GM13977 (cell line): Measurements from ENCODE around the gene MCTS1.
"Not testable (repeated sequence)": the region's sequence is repeated elsewhere in the genome, so short reads cannot be mapped to it uniquely, and the experiment has no call there.

Experiments
- DNase-seq: peaks from one replicate; pipeline ENCODE4 v3.0.0; 2012; ENCODE audit warnings: low spot score
- CTCF ChIP-seq: IDR thresholded peaks from 2 replicates; pipeline ENCODE4 v1.5.1; 2012; ENCODE audit warnings: mild to moderate bottlenecking, control low read depth; ENCODE audit not compliant: insufficient read depth; ENCODE audit errors: extremely low read depth, missing control alignments
- in situ Hi-C: fragments of 300-500 bp; cut with MboI; formaldehyde crosslinking; loops from one replicate; pipeline ENCODE4 v1.12.0; 2022; ENCODE audit warnings: low sequenced_read_pairs, low pct_unique_long_range_greater_than_20kb, mixed read lengths, inconsistent platforms; ENCODE audit not compliant: unreplicated experiment

MCTS1 gene

GRCh38 chrX:120625371-120625770 lies 21.5 kb downstream of the MCTS1 start:
- TF ChIP-seq CTCF: no peak
- DNase-seq: no peak
- in situ Hi-C loops: no loop called here

- peak; percentile 79 for DNase-seq
- in situ Hi-C loops: no loop called here
- no peak for TF ChIP-seq CTCF
These were observed 26.0 kb downstream of the MCTS1 start, which contains the start of gene C1GALT1C1 for GRCh38 chrX:120629667-120630537. TSS of gene C1GALT1C1 (minus strand) at chrX:120630054. CDS start at chrX:120627166, 2,888 bp downstream.

- no peak for DNase-seq
- no peak for TF ChIP-seq CTCF
- in situ Hi-C loops: no loop called here
These were observed 34.7 kb downstream of the MCTS1 start for GRCh38 chrX:120638619-120639018.

GRCh38 chrX:120642871-120643270 lies 39.0 kb downstream of the MCTS1 start:
- in situ Hi-C loops: no loop called here
- no peak for DNase-seq
- no peak for TF ChIP-seq CTCF

GRCh38 chrX:120647127-120647526 lies 43.2 kb downstream of the MCTS1 start:
- no peak for DNase-seq
- in situ Hi-C loops: no loop called here
- no peak for TF ChIP-seq CTCF

- in situ Hi-C loops, DNase-seq: not testable (repeated sequence)
These were observed 48.4 kb downstream of the MCTS1 start for GRCh38 chrX:120652256-120652655.

GRCh38 chrX:120653000-120653399 lies 49.1 kb downstream of the MCTS1 start:
- in situ Hi-C loops: no loop called here
- no peak for DNase-seq
- no peak for TF ChIP-seq CTCF
